GM23338 (cell line): ENCODE measurements around the gene NLN. TPM values are rescaled to one million over a fixed set of nuclear protein-coding genes. Genes with fewer than 3 reads are reported as not detected.
A peak's percentile ranks its signal among the peaks of the same experiment; 100 is the strongest.

Experiments
- ATAC-seq: fragments of 200-7000 bp; cut with Tn5 transposase; 3 replicates; pipeline ENCODE4 v1.9.1; 2020
- DNase-seq: peaks from one replicate; pipeline ENCODE4 v3.0.0-alpha.2; 2015; ENCODE audit warnings: low spot score
- H2AFZ ChIP-seq: fragments of 200-600 bp; sonication (generic); 2 replicates; pipeline ENCODE4 v1.8.0; 2016; ENCODE audit warnings: antibody characterized with exemption, mild to moderate bottlenecking, moderate library complexity
- H3F3A ChIP-seq: fragments of 200-600 bp; sonication (generic); replicated peaks from 2 replicates; pipeline ENCODE4 v1.8.0; 2017; ENCODE audit warnings: antibody characterized with exemption, mixed run types, low read depth
- H3K27ac ChIP-seq: fragments of 200-600 bp; sonication (generic); 2 replicates; pipeline ENCODE4 v1.6.1; 2016; ENCODE audit warnings: low read depth
- H3K27me3 ChIP-seq: fragments of 200-600 bp; sonication (generic); 2 replicates; pipeline ENCODE4 v1.8.0; 2016; ENCODE audit warnings: mild to moderate bottlenecking, mixed run types, moderate library complexity; ENCODE audit not compliant: insufficient read depth
- H3K36me3 ChIP-seq: fragments of 200-600 bp; sonication (generic); 2 replicates; pipeline ENCODE4 v1.8.0; 2016; ENCODE audit warnings: mild to moderate bottlenecking; ENCODE audit not compliant: insufficient read depth
- H3K4me1 ChIP-seq: fragments of 200-600 bp; sonication (generic); 2 replicates; pipeline ENCODE4 v1.8.0; 2016; ENCODE audit warnings: mild to moderate bottlenecking, moderate library complexity; ENCODE audit not compliant: insufficient read depth
- H3K4me2 ChIP-seq: fragments of 200-600 bp; sonication (generic); 2 replicates; pipeline ENCODE4 v1.7.1; 2017; ENCODE audit warnings: mixed run types
- H3K4me3 ChIP-seq: fragments of 200-600 bp; sonication (generic); 2 replicates; pipeline ENCODE4 v1.6.1; 2016; ENCODE audit warnings: mixed run types
- H3K79me2 ChIP-seq: fragments of 200-600 bp; sonication (generic); replicated peaks from 2 replicates; pipeline ENCODE4 v1.8.0; 2017; ENCODE audit warnings: mild to moderate bottlenecking; ENCODE audit not compliant: insufficient read depth
- H3K9me2 ChIP-seq: fragments of 200-600 bp; sonication (generic); 2 replicates; pipeline ENCODE4 v1.8.0; 2017; ENCODE audit not compliant: insufficient read depth
- H4K20me1 ChIP-seq: fragments of 200-600 bp; sonication (generic); replicated peaks from 2 replicates; pipeline ENCODE4 v1.8.0; 2017; ENCODE audit warnings: mild to moderate bottlenecking; ENCODE audit not compliant: insufficient read depth
- H3K27ac Mint-ChIP-seq: 2 replicates; pipeline ENCODE4 v1.8.0; 2020; ENCODE audit warnings: inconsistent platforms, mild to moderate bottlenecking, moderate library complexity, mixed read lengths
- H3K27me3 Mint-ChIP-seq: 3 replicates; pipeline ENCODE4 v1.8.0; 2022; ENCODE audit warnings: low read depth, mild to moderate bottlenecking, moderate library complexity, mixed read lengths, inconsistent platforms; ENCODE audit not compliant: insufficient read depth, poor library complexity
- H3K36me3 Mint-ChIP-seq: 3 replicates; pipeline ENCODE4 v1.8.0; 2021; ENCODE audit warnings: low read depth, mild to moderate bottlenecking, inconsistent platforms, moderate library complexity, mixed read lengths
- H3K4me1 Mint-ChIP-seq: 3 replicates; pipeline ENCODE4 v1.8.0; 2020; ENCODE audit warnings: mild to moderate bottlenecking, inconsistent platforms, mixed read lengths
- H3K4me3 Mint-ChIP-seq: 3 replicates; pipeline ENCODE4 v1.8.0; 2021; ENCODE audit warnings: moderate library complexity, mild to moderate bottlenecking, inconsistent platforms, mixed read lengths
- H3K9me3 Mint-ChIP-seq: 3 replicates; pipeline ENCODE4 v1.8.0; 2020; ENCODE audit warnings: moderate library complexity, mild to moderate bottlenecking, inconsistent platforms, mixed read lengths
- CREB1 ChIP-seq: fragments of 250-450 bp; sonication (Bioruptor Pico); IDR thresholded peaks from 2 replicates; pipeline ENCODE4 v1.5.0; 2020; ENCODE audit warnings: low read depth, mild to moderate bottlenecking, moderate library complexity
- CTCF ChIP-seq, 2 experiments: fragments of 200-600 bp in 1 of 2; sonication (generic) in 1 of 2; conservative IDR thresholded peaks; 2 replicates each; pipeline versions ENCODE4 v1.5.1 to v1.6.1; 2016 to 2017; ENCODE audit warnings: antibody characterized with exemption in 2 of 2, low read depth in 2 of 2, mild to moderate bottlenecking in 2 of 2, moderate library complexity in 1 of 2
- ETS1 ChIP-seq: IDR thresholded peaks from 2 replicates; pipeline ENCODE4 v1.6.1; 2016; ENCODE audit warnings: antibody characterized with exemption
- EZH2 ChIP-seq: fragments of 200-600 bp; sonication (generic); IDR thresholded peaks from one replicate; pipeline ENCODE4 v1.8.0; 2017; ENCODE audit warnings: antibody characterized with exemption, mild to moderate bottlenecking, low read depth; ENCODE audit not compliant: unreplicated experiment
- EZH2phosphoT487 ChIP-seq: fragments of 200-600 bp; sonication (generic); IDR thresholded peaks from one replicate; pipeline ENCODE4 v1.8.1; 2018; ENCODE audit warnings: antibody characterized with exemption; ENCODE audit not compliant: unreplicated experiment
- JUNB ChIP-seq: IDR thresholded peaks from one replicate; pipeline ENCODE4 v1.6.1; 2016; ENCODE audit warnings: antibody characterized with exemption; ENCODE audit not compliant: unreplicated experiment
- NANOG ChIP-seq: IDR thresholded peaks from 2 replicates; pipeline ENCODE4 v1.6.1; 2016; ENCODE audit warnings: antibody characterized with exemption, borderline replicate concordance
- POLR2AphosphoS5 ChIP-seq: IDR thresholded peaks from 2 replicates; pipeline ENCODE4 v1.6.1; 2016; ENCODE audit warnings: antibody characterized with exemption, low read depth
- STAT1 ChIP-seq: IDR thresholded peaks from one replicate; pipeline ENCODE4 v1.6.1; 2016; ENCODE audit warnings: antibody characterized with exemption; ENCODE audit not compliant: unreplicated experiment
- ZNF114 ChIP-seq: fragments of 250-450 bp; sonication (Bioruptor Pico); IDR thresholded peaks from 2 replicates; pipeline ENCODE4 v1.5.0; 2020; ENCODE audit warnings: mild to moderate bottlenecking, moderate library complexity
- ZNF331 ChIP-seq: fragments of 250-450 bp; sonication (Bioruptor Pico); IDR thresholded peaks from 2 replicates; pipeline ENCODE4 v1.5.0; 2020; ENCODE audit warnings: low read depth, mild to moderate bottlenecking, moderate library complexity
- ZNF462 ChIP-seq: fragments of 250-450 bp; sonication (Bioruptor Pico); IDR thresholded peaks from 2 replicates; pipeline ENCODE4 v1.5.0; 2020; ENCODE audit warnings: mild to moderate bottlenecking, moderate library complexity
- polyA plus RNA-seq: library from polyadenylated mRNA; unstranded; fragments of >200 nt; fragmentation: Nextera tagmentation; extraction: Ambion mirVana; gene quantifications from 2 replicates; pipeline ENCODE4 v1.2.1, GENCODE V29; 2016
- total RNA-seq: library from RNA; depleted of rRNA; stranded (reverse); fragments of >200 nt; shearing (Covaris generic); gene quantifications from 2 replicates; pipeline ENCODE4 v1.2.3, GENCODE V29; 2014
- TF ChIP-seq, protein P1 (sequence below): IDR thresholded peaks from one replicate; pipeline ENCODE4 v1.6.1; 2018; ENCODE audit warnings: antibody characterized with exemption; ENCODE audit not compliant: unreplicated experiment

Gene NLN
- total and polyA plus RNA-seq, 2 experiments from 2014 or later, result 56.4 to 168 TPM

DNA sequence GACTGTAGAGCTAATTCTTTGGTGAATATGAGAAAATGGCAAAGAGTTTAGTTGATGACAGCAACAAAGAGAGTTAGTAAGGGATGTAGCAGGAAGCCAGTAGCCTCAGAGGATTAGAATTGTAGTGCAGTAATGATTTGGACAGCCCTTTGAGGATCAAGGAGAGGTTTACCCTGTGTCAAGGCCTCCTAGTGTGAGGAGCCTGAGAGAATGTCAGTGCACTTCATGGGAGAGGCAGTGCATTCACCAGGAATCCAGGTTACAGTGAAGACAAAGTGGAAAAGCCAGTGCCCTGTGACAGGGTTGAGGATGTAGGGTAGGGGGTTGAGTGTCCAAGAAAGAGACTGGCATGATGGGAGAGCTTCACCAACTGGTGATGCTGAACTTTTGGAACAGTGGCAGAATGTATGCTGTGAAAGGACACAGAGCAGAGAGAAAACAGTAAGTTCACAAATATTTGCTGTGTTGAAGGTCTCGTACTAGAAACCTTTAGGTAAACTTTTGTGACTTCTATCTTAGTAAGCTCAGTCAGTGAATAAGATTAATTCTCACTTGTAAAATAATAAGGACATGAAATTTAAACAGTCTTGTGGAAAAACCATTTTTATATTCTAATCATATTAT, 27.3 kb downstream of the NLN start:
- Mint-ChIP-seq H3K4me1 (peaks cover 13% of the 10 kb centered on the region; the same call in 2 of the 3 replicates), H3K4me3 (no peak overlapping the region), H3K27ac (no peak overlapping the region), H3K27me3 (peaks cover 2% of the 10 kb centered on the region), H3K36me3 (peaks cover 26% of the 10 kb centered on the region), H3K9me3 (no peaks in the 10 kb centered on the region)
- no peaks in the 10 kb centered on the region for H3K36me3 ChIP-seq
- no peaks in the 10 kb centered on the region for H3F3A ChIP-seq
- H3K4me3 ChIP-seq, result no peak overlapping the region
- ATAC-seq (peak; percentile 53), DNase-seq (no peak)
- H2AFZ ChIP-seq, result no peak overlapping the region
- H3K27me3 ChIP-seq, result no peaks in the 10 kb centered on the region
- peak overlapping the region; percentile 43; the same call in 1 of the 2 replicates for H3K27ac ChIP-seq
- no peaks in the 10 kb centered on the region for H3K9me2 ChIP-seq
- TF ChIP-seq POLR2AphosphoS5 (no peak), STAT1 (no peak), ZNF331 (CRISPR knock-in tag) (no peak), CREB1 (no peak), ZNF114 (CRISPR knock-in tag) (no peak), JUNB (no peak), CTCF (conservative IDR thresholded peaks at IDR 0.05; ENCODE audit: low read depth in 2 of 2) (no peak), ZNF462 (CRISPR knock-in tag) (no peak), EZH2phosphoT487 (no peak), NANOG (no peak), EZH2 (no peak), ETS1 (no peak)
- TF ChIP-seq, protein P1, sequence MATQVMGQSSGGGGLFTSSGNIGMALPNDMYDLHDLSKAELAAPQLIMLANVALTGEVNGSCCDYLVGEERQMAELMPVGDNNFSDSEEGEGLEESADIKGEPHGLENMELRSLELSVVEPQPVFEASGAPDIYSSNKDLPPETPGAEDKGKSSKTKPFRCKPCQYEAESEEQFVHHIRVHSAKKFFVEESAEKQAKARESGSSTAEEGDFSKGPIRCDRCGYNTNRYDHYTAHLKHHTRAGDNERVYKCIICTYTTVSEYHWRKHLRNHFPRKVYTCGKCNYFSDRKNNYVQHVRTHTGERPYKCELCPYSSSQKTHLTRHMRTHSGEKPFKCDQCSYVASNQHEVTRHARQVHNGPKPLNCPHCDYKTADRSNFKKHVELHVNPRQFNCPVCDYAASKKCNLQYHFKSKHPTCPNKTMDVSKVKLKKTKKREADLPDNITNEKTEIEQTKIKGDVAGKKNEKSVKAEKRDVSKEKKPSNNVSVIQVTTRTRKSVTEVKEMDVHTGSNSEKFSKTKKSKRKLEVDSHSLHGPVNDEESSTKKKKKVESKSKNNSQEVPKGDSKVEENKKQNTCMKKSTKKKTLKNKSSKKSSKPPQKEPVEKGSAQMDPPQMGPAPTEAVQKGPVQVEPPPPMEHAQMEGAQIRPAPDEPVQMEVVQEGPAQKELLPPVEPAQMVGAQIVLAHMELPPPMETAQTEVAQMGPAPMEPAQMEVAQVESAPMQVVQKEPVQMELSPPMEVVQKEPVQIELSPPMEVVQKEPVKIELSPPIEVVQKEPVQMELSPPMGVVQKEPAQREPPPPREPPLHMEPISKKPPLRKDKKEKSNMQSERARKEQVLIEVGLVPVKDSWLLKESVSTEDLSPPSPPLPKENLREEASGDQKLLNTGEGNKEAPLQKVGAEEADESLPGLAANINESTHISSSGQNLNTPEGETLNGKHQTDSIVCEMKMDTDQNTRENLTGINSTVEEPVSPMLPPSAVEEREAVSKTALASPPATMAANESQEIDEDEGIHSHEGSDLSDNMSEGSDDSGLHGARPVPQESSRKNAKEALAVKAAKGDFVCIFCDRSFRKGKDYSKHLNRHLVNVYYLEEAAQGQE, result no peak
- peaks cover 56% of the 10 kb centered on the region for H4K20me1 ChIP-seq
- H3K4me1 ChIP-seq, result peaks cover 5% of the 10 kb centered on the region; the same call in 1 of the 2 replicates
- peaks cover 100% of the 10 kb centered on the region for H3K79me2 ChIP-seq
- H3K4me2 ChIP-seq, result no peak overlapping the region
